ENCODE results near the gene SUGCT. TPM values are rescaled to one million over a fixed set of nuclear protein-coding genes. Genes with fewer than 3 reads are reported as not detected.

Gene SUGCT
- total and polyA plus RNA-seq, 2 experiments from 2014 or later: 21.4 to 57.8 TPM

DNA sequence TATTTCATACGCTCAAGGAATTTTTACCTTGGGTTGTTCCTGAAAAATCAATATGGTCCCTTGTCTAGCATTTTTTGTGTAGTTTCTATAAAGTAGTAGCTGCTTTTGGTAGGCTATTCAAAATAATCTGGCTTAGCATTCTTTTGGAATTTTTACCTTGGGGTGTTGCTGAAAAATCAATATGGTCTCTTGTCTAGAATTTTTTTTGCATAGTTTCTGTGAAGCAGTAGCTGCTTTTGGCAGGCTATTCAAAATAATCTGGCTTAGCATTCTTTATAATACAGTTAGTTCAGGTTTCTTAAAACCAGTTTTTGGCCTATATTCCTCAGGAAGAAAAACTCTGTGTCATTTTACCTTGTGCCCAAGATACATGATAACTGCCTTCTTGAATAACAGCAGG, 301.9 kb downstream of the SUGCT start:
- no peak for DNase-seq (ENCODE audit: low read depth in 1 of 2, low spot score in 1 of 2)
- Histone ChIP-seq H3K9me3 (ENCODE audit: low read depth) (no peaks in the 10 kb centered on the region), H3K4me1 (ENCODE audit: low read depth) (no peaks in the 10 kb centered on the region), H3K27ac (no peak overlapping the region), H3K4me3 (no peak overlapping the region), H3K27me3 (no peaks in the 10 kb centered on the region), H3K36me3 (no peaks in the 10 kb centered on the region)
- TF ChIP-seq, protein P1, sequence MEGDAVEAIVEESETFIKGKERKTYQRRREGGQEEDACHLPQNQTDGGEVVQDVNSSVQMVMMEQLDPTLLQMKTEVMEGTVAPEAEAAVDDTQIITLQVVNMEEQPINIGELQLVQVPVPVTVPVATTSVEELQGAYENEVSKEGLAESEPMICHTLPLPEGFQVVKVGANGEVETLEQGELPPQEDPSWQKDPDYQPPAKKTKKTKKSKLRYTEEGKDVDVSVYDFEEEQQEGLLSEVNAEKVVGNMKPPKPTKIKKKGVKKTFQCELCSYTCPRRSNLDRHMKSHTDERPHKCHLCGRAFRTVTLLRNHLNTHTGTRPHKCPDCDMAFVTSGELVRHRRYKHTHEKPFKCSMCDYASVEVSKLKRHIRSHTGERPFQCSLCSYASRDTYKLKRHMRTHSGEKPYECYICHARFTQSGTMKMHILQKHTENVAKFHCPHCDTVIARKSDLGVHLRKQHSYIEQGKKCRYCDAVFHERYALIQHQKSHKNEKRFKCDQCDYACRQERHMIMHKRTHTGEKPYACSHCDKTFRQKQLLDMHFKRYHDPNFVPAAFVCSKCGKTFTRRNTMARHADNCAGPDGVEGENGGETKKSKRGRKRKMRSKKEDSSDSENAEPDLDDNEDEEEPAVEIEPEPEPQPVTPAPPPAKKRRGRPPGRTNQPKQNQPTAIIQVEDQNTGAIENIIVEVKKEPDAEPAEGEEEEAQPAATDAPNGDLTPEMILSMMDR (IDR thresholded peaks at IDR 0.05; ENCODE audit: low read depth, low read length): no peak

DNA sequence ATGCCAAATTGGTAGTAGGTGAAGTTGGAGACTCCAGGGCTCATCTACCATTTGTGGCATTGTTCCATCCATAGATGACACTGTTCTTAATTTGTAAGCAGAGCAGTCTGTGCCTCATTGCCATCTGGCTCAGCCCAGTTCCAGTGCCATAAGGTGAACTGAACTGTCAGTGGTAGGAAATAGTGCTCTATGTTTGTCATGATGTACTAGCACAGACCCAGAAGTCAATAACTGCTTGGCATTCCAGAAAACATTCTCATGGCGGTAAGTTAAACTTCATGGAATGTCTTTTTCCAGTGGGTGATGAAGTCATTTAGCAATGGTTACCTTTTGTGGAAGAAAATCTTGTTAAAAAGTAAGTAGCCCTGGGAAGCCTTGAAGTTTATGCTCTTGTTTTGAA, 302.7 kb downstream of the SUGCT start:
- Histone ChIP-seq H3K36me3 (no peaks in the 10 kb centered on the region), H3K4me1 (ENCODE audit: low read depth) (no peaks in the 10 kb centered on the region), H3K27ac (no peak overlapping the region), H3K27me3 (no peaks in the 10 kb centered on the region), H3K9me3 (ENCODE audit: low read depth) (no peaks in the 10 kb centered on the region), H3K4me3 (no peak overlapping the region)
- TF ChIP-seq, protein P1 (IDR thresholded peaks at IDR 0.05; ENCODE audit: low read depth, low read length): no peak
- peak in 1 of 2 donors; percentile 87 for DNase-seq (ENCODE audit: low read depth in 1 of 2, low spot score in 1 of 2)

- Histone ChIP-seq H3K27ac (no peak overlapping the region), H3K36me3 (no peaks in the 10 kb centered on the region), H3K4me1 (ENCODE audit: low read depth) (no peaks in the 10 kb centered on the region), H3K27me3 (no peaks in the 10 kb centered on the region), H3K9me3 (ENCODE audit: low read depth) (no peaks in the 10 kb centered on the region), H3K4me3 (no peak overlapping the region)
- DNase-seq (ENCODE audit: low read depth in 1 of 2, low spot score in 1 of 2): peak in 1 of 2 donors; percentile 21
- TF ChIP-seq, protein P1 (IDR thresholded peaks at IDR 0.05; ENCODE audit: low read depth, low read length): no peak
These were observed 303.3 kb downstream of the SUGCT start for GRCh38 chr7:40437936-40438634.

DNA sequence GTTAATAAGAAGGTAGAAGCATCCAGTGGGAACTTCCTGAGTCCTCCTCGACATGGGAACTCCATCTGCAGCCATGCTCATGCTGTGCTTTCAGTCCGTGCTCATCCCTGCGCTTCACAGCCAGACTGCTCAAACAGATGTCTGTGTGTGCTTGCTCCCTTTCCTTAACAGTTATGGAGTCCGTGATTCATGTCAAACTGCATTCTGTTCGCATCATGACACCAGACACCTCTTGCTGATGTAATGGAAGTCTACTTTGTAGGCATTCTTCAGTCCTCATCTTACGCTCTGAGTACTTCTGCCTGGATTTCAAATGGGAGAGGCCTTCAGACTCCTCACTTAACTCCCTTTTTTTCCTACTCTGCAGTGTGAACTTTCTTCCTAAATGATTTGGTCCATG, 304.9 kb downstream of the SUGCT start:
- Histone ChIP-seq H3K4me3 (no peak overlapping the region), H3K27me3 (no peaks in the 10 kb centered on the region), H3K4me1 (ENCODE audit: low read depth) (no peaks in the 10 kb centered on the region), H3K36me3 (no peaks in the 10 kb centered on the region), H3K27ac (no peak overlapping the region), H3K9me3 (ENCODE audit: low read depth) (no peaks in the 10 kb centered on the region)
- TF ChIP-seq, protein P1 (IDR thresholded peaks at IDR 0.05; ENCODE audit: low read depth, low read length): no peak
- DNase-seq (ENCODE audit: low read depth in 1 of 2, low spot score in 1 of 2): no peak

DNA sequence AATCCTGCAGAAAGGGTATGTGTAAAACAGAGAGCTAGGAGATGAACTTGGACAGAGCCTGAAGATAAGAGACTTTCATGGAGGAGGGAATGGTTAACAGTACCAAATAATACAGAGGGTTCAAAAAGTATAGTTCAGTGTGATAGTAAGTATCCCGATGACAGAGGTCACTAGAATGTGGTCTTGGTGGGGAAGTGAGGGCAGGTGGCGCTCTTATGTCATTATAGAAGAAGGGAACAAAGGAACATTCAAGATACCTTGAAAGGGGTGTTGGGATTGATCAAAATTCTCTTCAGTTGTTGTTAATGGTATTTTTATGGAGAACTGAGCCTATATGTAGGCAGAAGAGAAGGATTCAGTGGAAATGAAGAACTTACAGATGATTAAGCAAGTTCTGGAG, 312.5 kb downstream of the SUGCT start:
- H3K9me3 ChIP-seq (ENCODE audit: low read depth): no peaks in the 10 kb centered on the region
- no peaks in the 10 kb centered on the region for H3K27me3 ChIP-seq
- TF ChIP-seq, protein P1 (IDR thresholded peaks at IDR 0.05; ENCODE audit: low read depth, low read length): no peak
- no peaks in the 10 kb centered on the region for H3K4me1 ChIP-seq (ENCODE audit: low read depth)
- H3K4me3 ChIP-seq: no peak overlapping the region
- no peaks in the 10 kb centered on the region for H3K36me3 ChIP-seq
- no peak overlapping the region for H3K27ac ChIP-seq
- peak in 1 of 2 donors; percentile 33 for DNase-seq (ENCODE audit: low read depth in 1 of 2, low spot score in 1 of 2)

All from cardiac muscle cell (in vitro differentiated cells and primary cell).